K562 (cell line): ENCODE measurements around the gene NRXN2. TPM values are rescaled to one million over a fixed set of nuclear protein-coding genes. Genes with fewer than 3 reads are reported as not detected.

Source experiments
- ARID4B ChIP-seq: sonication (generic); formaldehyde crosslinking; IDR thresholded peaks from 2 replicates; pipeline ENCODE4 v1.8.0; 2022; ENCODE audit warnings: mild to moderate bottlenecking, missing genetic modification reagents
- BCL6 ChIP-seq: fragments of 250-450 bp; sonication (Bioruptor Pico); IDR thresholded peaks from 2 replicates; pipeline ENCODE4 v1.4.0; 2020
- CEBPG ChIP-seq, 3 experiments: fragments of 200-800 bp in 1 of 3; sonication (Bioruptor generic) in 1 of 3; sonication (generic) in 1 of 3; formaldehyde crosslinking in 1 of 3; IDR thresholded peaks in 2 of 3; conservative IDR thresholded peaks in 1 of 3; 2 replicates each; pipeline versions ENCODE4 v1.6.1 to v1.8.0; 2016 to 2022; ENCODE audit warnings: missing compliant biosample characterization in 2 of 3, missing genetic modification characterization in 2 of 3, mild to moderate bottlenecking in 1 of 3, missing genetic modification reagents in 1 of 3
- EGR1 ChIP-seq: fragments of 450-650 bp; conservative IDR thresholded peaks from 2 replicates; pipeline ENCODE4 v1.6.1; 2017; ENCODE audit warnings: mild to moderate bottlenecking
- ELF4 ChIP-seq: fragments of 450-650 bp; formaldehyde crosslinking; IDR thresholded peaks from 2 replicates; pipeline ENCODE4 v1.4.0; 2022; ENCODE audit warnings: missing genetic modification characterization
- GABPB2 ChIP-seq: fragments of 250-450 bp; sonication (Bioruptor Pico); conservative IDR thresholded peaks from 2 replicates; pipeline ENCODE4 v1.5.1; 2021; ENCODE audit warnings: mild to moderate bottlenecking
- ILK ChIP-seq: fragments of 450-650 bp; IDR thresholded peaks from 2 replicates; pipeline ENCODE4 v1.6.1; 2016; ENCODE audit warnings: missing genetic modification characterization, low read depth, mild to moderate bottlenecking, missing compliant biosample characterization, moderate library complexity, borderline replicate concordance
- KLF6 ChIP-seq: fragments of 250-450 bp; sonication (Bioruptor Pico); IDR thresholded peaks from 2 replicates; pipeline ENCODE4 v1.4.0; 2020; ENCODE audit warnings: mild to moderate bottlenecking, moderate library complexity, borderline replicate concordance
- LARP7 ChIP-seq: fragments of 450-650 bp; IDR thresholded peaks from 2 replicates; pipeline ENCODE4 v1.6.1; 2016
- MBD2 ChIP-seq: sonication (generic); IDR thresholded peaks from 2 replicates; pipeline ENCODE4 v1.6.1; 2016; ENCODE audit warnings: low read depth, borderline replicate concordance
- MIER1 ChIP-seq: fragments of 450-650 bp; IDR thresholded peaks from 2 replicates; pipeline ENCODE4 v1.6.1; 2016; ENCODE audit warnings: antibody characterized with exemption, mild to moderate bottlenecking, low read depth
- MYNN ChIP-seq, 2 experiments: sonication (generic); formaldehyde crosslinking in 1 of 2; IDR thresholded peaks; 2 replicates each; pipeline versions ENCODE4 v1.5.0 to v1.6.1; 2016 to 2020; ENCODE audit warnings: antibody characterized with exemption in 1 of 2, missing genetic modification reagents in 1 of 2
- NCOA2 ChIP-seq, 2 experiments: fragments of 450-650 bp; IDR thresholded peaks; 2 replicates each; pipeline ENCODE4 v1.6.1; 2018; ENCODE audit warnings: mild to moderate bottlenecking in 2 of 2, moderate library complexity in 1 of 2; ENCODE audit not compliant: partially characterized antibody in 2 of 2
- NONO ChIP-seq, 2 experiments: fragments of 200-400 bp in 1 of 2; fragments of 450-650 bp in 1 of 2; formaldehyde crosslinking in 1 of 2; IDR thresholded peaks; 2 replicates each; pipeline ENCODE4 v1.6.1; 2017; ENCODE audit warnings: low read depth in 2 of 2, mild to moderate bottlenecking in 2 of 2, moderate library complexity in 2 of 2, low read length in 1 of 2
- PRMT5 ChIP-seq: sonication (generic); formaldehyde crosslinking; IDR thresholded peaks from 2 replicates; pipeline ENCODE4 v1.5.0; 2020; ENCODE audit warnings: missing genetic modification reagents
- RB1 ChIP-seq: fragments of 450-650 bp; IDR thresholded peaks from 2 replicates; pipeline ENCODE4 v1.6.1; 2017; ENCODE audit warnings: low read depth, mild to moderate bottlenecking
- RBM14 ChIP-seq: fragments of 200-400 bp; formaldehyde crosslinking; IDR thresholded peaks from 2 replicates; pipeline ENCODE4 v1.6.1; 2018; ENCODE audit warnings: low read depth, mild to moderate bottlenecking, low read length, moderate library complexity, borderline replicate concordance; ENCODE audit not compliant: insufficient read depth
- TRIM24 ChIP-seq, 2 experiments: fragments of 450-650 bp; IDR thresholded peaks; 2 replicates each; pipeline ENCODE4 v1.6.1; 2016
- ZKSCAN8 ChIP-seq: fragments of 200-800 bp; sonication (Bioruptor generic); IDR thresholded peaks from 2 replicates; pipeline ENCODE4 v1.6.1; 2016; ENCODE audit warnings: missing genetic modification characterization, missing compliant biosample characterization
- ZNF134 ChIP-seq: fragments of 250-450 bp; sonication (Bioruptor Pico); conservative IDR thresholded peaks from 2 replicates; pipeline ENCODE4 v1.4.0; 2020
- ZNF384 ChIP-seq: IDR thresholded peaks from 2 replicates; pipeline ENCODE4 v1.6.1; 2012; ENCODE audit warnings: low read depth, low read length, improper control_type of control experiment
- ZSCAN32 ChIP-seq: fragments of 450-650 bp; formaldehyde crosslinking; IDR thresholded peaks from 2 replicates; pipeline ENCODE4 v1.4.0; 2020; ENCODE audit warnings: mild to moderate bottlenecking, moderate library complexity
- polyA plus RNA-seq, 8 experiments: library from polyadenylated mRNA; depleted of rRNA in 4 of 8; stranded (reverse) in 5 of 8; unstranded in 3 of 8; fragments of >200 nt; fragmentation: Nextera tagmentation in 2 of 8; fragmentation: Illumina TruSeq in 1 of 8; extraction: Ambion mirVana in 2 of 8; extraction: Trizol in 1 of 8; gene quantifications; 2 replicates each; pipeline versions ENCODE4 v1.2.1 to v1.2.3, GENCODE V29; 2011 to 2014; ENCODE audit warnings: inconsistent platforms in 1 of 8, missing spikeins in 1 of 8
- total RNA-seq, 7 experiments: library from RNA; depleted of rRNA in 6 of 7; stranded (reverse); fragments of >200 nt in 6 of 7; fragmentation: Illumina TruSeq in 2 of 7; extraction: Trizol in 2 of 7; gene quantifications; 2 replicates each; pipeline versions ENCODE4 v1.2.1 to v1.2.3, GENCODE V29; 2011 to 2021; ENCODE audit warnings: low replicate concordance in 1 of 7
- TF ChIP-seq, protein P1 (sequence below): IDR thresholded peaks from 2 replicates; pipeline ENCODE4 v1.6.1; 2011; ENCODE audit warnings: borderline replicate concordance, low read depth, mild to moderate bottlenecking, moderate library complexity, low read length; ENCODE audit not compliant: insufficient read depth, poor library complexity, severe bottlenecking

The NRXN2 gene
- total and polyA plus RNA-seq, 9 of the 15 experiments (the other 6 are each of a cell fraction or from before 2014, with no cell fraction given): 0.07 to 0.47 (median 0.15) TPM; not detected in 4

- TF ChIP-seq LARP7 (no peak), BCL6 (CRISPR knock-in tag) (no peak), ZKSCAN8 (CRISPR knock-in tag) (no peak), CEBPG (CRISPR knock-in tag; IDR thresholded peaks at IDR 0.05) (no peak), CEBPG (tag; conservative IDR thresholded peaks at IDR 0.05 in 1 of 2, IDR thresholded peaks at IDR 0.05 in 1 of 2) (no peak), RB1 (no peak), EGR1 (peak; percentile 96), PRMT5 (no peak), NCOA2 (IDR thresholded peaks at IDR 0.05; ENCODE audit: partially characterized antibody in 2 of 2) (no peak), ILK (tag) (no peak), NONO (IDR thresholded peaks at IDR 0.05; ENCODE audit: low read depth in 2 of 2, low read length in 1 of 2) (no peak), GABPB2 (no peak), MIER1 (no peak), ZNF134 (CRISPR knock-in tag) (no peak), MYNN (IDR thresholded peaks at IDR 0.05) (no peak), MYNN (CRISPR knock-in tag; IDR thresholded peaks at IDR 0.05) (no peak), ARID4B (no peak), ZNF384 (no peak), RBM14 (no peak), KLF6 (CRISPR knock-in tag) (no peak), ZSCAN32 (no peak), TRIM24 (IDR thresholded peaks at IDR 0.05) (no peak), MBD2 (no peak), ELF4 (CRISPR knock-in tag) (no peak)
- TF ChIP-seq, protein P1, sequence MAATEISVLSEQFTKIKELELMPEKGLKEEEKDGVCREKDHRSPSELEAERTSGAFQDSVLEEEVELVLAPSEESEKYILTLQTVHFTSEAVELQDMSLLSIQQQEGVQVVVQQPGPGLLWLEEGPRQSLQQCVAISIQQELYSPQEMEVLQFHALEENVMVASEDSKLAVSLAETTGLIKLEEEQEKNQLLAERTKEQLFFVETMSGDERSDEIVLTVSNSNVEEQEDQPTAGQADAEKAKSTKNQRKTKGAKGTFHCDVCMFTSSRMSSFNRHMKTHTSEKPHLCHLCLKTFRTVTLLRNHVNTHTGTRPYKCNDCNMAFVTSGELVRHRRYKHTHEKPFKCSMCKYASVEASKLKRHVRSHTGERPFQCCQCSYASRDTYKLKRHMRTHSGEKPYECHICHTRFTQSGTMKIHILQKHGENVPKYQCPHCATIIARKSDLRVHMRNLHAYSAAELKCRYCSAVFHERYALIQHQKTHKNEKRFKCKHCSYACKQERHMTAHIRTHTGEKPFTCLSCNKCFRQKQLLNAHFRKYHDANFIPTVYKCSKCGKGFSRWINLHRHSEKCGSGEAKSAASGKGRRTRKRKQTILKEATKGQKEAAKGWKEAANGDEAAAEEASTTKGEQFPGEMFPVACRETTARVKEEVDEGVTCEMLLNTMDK: no peak
Measured at GRCh38 chr11:64745521-64746328, 22.7 kb upstream of the NRXN2 start (continued).
